C1 segment of cervical spinal cord (tissue), 14 donors: Measurements from ENCODE around the gene DOCK4.
"Not testable (repeated sequence)": the region's sequence is repeated elsewhere in the genome, so short reads cannot be mapped to it uniquely, and the experiment has no call there.

Experiments
- DNase-seq, 14 donors: peaks; one replicate each; lab custom pipeline; 2025; lab: John Stamatoyannopoulos, UW

Gene DOCK4

DNA sequence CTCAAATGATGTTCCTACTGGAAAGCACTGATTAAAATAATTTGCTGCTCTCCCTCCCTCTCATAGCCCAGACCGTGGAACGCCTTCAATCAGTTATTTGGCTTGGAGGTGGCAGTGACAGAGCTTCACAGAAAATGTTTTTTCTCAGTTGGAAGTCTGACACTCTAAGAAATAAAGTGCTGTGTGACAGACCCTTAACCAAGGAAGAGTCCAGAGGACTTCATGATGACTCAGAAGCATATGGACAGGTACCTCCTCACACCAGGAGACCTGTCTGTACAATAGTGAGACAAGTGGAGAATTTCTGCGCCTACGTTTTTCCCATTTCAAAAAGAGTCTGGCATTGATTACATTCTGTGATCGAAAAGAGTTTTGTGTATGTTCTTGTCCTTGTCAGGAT, 295.5 kb downstream of the DOCK4 start:
- DNase-seq = no peak

GRCh38 chr7:111908673-111909072, 297.5 kb downstream of the DOCK4 start:
- not testable (repeated sequence) for DNase-seq

GRCh38 chr7:111903797-111904196, 302.4 kb downstream of the DOCK4 start:
- no peak for DNase-seq

GRCh38 chr7:111903016-111903415, 303.2 kb downstream of the DOCK4 start:
- DNase-seq = no peak

GRCh38 chr7:111900283-111900682, 305.9 kb downstream of the DOCK4 start:
- DNase-seq = no peak

DNA sequence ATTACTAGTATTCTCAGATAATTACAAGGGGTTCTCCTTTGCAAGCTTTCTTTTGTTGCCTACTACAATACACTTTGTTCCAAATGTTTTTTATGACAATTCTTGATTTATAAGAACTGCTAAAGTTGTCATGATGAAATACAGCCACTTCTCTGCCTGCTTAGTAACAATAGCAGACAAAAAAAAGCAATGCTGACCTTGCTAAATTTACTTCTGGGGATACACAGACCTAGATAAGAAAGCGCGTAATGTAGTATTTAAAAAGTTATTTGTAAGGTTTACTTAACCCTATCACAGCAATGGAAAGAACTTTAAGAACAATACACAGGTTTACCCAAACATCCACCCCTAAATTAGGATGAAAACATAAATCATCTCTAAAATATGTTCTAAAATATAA, 311.1 kb downstream of the DOCK4 start:
- DNase-seq = no peak

GRCh38 chr7:111894518-111894917, 311.7 kb downstream of the DOCK4 start:
- no peak for DNase-seq

- no peak for DNase-seq
Measured at GRCh38 chr7:111893190-111893589, 313.0 kb downstream of the DOCK4 start.

GRCh38 chr7:111892588-111892987, 313.6 kb downstream of the DOCK4 start:
- DNase-seq = no peak

- DNase-seq = no peak
Measured at GRCh38 chr7:111887734-111888133, 318.5 kb downstream of the DOCK4 start.

GRCh38 chr7:111886233-111886632, 320.0 kb downstream of the DOCK4 start:
- DNase-seq = no peak

DNA sequence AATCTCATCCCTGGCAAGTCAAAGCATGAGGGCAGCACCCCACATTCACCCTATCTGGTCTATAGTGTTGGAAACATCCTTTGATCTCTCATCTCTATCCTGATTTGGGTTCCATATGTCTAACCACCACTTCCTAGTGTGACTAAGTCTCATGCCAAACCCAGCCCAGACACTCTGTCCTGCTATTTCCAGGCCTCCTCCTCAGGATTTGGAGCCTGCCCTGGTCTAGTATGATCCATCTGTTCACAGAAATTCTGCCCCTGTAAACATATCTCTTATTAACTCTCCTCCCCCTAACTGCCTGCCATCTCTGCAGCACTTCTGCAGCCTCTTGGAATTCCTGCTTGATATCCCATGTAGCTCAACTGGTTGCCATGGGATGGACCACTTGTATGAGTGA, 323.0 kb downstream of the DOCK4 start:
- peak in 1 of 14 donors; percentile 58 for DNase-seq

DNA sequence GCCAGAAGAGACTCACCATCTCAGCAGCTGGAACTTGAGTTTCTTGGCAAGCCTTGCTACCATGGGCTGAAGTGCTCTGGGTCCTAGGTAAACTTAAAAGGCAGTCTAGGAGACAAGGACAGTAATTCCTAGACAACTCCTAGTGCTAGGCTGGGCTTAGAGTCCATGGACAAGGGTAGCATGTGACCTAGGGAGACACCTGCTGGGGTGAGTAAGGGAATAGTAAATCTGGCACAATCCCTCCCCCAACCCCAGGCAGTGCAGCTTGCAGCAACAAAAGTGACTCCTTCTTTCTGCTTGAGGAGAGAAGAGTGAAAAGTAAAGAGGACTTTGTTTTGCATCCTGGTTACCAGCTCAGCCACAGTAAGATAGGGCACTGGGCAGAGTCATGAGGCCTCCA, 327.4 kb downstream of the DOCK4 start:
- DNase-seq = no peak

DNA sequence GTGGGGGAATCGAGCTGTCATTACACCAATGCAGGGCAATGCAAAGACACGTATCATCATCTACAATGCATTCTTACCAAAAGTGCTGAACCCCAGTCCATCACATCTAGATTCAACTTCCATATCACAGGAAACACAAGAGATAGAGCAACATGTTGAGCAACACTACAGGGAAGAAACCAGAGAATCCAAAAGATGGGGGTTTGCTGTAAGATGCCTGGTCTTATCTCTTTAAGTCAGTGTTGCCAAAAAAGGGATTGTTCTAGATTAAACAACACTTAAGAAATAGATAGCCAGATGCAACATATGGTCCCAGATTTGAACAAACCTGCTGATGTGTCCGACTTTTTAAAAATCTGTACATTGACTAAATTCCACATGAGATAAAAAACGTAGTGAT, 328.3 kb downstream of the DOCK4 start:
- no peak for DNase-seq

DNA sequence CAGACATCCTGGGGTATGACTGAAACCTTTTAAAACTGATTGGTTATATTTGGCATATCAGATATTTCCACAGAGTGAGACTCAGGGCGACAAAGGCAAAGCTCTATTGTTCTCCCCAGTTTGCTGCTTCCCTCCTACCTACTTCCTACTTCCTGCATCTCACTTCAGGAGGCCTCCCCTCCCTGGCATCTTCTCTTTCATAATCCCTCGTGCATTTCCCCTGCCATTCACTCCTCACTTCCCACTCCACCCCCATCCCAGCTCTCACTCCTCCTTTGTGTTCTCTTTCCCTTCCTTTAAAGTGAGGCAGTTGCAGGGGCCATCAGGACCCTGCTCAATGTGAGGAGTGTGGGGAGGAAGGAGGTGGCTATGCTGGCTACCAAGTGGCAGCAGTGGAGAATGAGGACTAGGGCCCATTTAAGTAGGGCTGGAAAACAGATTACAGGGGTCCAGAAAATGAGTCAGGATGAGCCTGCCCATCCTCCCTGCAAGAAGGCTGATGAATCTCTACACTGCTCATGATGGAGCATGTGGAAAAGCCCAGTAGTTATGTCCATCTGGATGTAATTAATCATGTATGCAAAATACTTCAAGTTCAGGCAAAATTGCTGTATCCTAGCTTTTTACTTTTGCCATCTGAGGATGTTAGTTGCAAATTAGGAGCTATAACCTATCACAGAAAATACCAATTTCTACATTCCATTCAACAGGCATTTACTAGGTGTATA, 332.1 kb downstream of the DOCK4 start:
- no peak for DNase-seq

GRCh38 chr7:111873326-111873646, 332.9 kb downstream of the DOCK4 start:
- peak in 1 of 14 donors; percentile 5 for DNase-seq

GRCh38 chr7:111872450-111873325, 333.5 kb downstream of the DOCK4 start:
- DNase-seq = no peak

DNA sequence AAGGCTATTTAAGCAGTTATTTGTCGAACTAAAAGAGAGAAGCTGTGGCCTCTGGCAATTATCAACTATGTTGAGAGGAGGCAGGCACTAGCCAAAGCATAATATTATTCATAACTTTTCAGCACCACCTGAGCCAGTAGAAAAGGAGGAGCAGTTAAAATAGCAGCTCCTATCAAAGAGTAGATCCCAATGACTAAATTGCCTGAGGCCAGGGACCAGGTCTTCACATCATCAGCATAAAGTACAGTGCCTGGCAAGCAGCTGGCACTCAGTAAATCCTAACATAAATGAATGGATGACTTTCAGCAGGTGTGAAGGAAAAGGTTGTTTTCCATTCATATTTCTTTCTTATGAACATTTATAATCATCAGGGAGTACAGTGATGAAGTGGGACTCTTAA, 334.9 kb downstream of the DOCK4 start:
- no peak for DNase-seq

DNA sequence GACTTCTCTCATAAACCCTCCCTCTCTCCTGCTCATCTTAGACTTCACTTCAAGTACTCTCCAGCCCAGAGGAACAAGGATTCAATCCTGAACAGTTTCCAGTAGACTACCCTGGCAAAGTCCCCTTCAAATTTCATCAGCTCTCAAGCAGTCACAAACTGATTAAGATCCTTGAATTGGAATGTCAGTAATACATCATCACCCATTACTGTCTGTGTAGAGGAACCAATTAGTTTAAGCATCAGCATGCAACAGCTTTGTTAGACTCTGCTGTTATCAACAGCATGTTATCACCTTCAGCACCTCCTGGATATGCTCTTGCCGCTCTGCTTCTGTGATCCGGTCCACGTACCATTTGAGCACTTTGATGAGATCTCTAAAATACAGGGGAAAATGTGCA, 336.9 kb downstream of the DOCK4 start:
- DNase-seq = no peak

DNA sequence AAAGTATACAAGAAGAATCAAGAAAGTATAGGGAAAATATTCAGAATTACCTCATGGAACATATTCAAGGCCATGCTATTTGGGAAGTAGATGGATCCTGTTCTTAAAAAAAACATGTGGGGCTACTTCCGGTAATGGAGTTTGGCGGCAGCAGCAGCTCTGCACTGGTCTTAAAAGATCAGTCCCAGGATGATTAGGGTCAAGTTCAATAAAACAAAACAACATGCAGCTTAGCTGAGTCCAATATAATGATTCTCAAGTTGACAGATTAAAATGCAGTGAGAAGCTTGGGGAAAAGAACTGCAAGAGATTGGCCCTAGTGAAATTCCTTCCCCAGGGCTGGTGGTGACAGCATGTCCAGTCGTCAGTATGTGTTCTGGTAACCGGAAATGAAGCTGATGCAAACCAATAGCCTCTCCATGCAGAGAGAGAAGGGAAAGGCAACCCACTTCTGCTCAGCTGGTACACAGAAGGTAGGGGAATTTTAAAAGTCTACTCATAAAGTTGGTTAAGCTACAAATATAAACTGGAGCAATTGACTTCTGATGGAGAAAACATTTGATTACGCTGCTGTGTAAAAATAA, 338.8 kb downstream of the DOCK4 start:
- DNase-seq = no peak

GRCh38 chr7:111866787-111867186, 339.4 kb downstream of the DOCK4 start:
- no peak for DNase-seq

DNA sequence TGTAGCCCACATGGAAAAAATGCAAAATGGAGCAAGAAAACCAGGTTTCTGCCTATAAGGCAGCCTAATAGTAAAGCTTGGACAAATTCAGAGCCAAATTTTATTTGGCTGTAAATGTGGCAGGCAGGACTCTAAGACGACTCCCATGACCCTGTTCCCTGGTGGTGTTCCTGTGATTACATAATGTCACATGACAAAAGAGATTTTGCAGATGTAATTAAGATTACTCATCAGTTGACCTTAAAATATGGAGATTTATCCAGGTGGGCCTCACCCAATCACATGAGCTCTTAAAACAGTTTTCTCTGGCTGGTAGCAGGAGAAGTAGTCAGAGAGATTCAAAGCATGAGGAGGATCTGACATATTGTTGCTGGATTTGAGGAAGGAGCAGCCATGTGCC, 340.8 kb downstream of the DOCK4 start:
- no peak for DNase-seq
